KMS-11 (cell line): ENCODE results near the gene GPBP1.
"Not testable (repeated sequence)": the region's sequence is repeated elsewhere in the genome, so short reads cannot be mapped to it uniquely, and the experiment has no call there.

ENCODE experiments used
- H2AFZ ChIP-seq: fragments of 200-600 bp; sonication (generic); 2 replicates; pipeline ENCODE4 v1.6.1; 2016; ENCODE audit warnings: antibody characterized with exemption, mixed run types, low read depth
- H3K27ac ChIP-seq: fragments of 200-600 bp; sonication (generic); 2 replicates; pipeline ENCODE4 v1.6.1; 2016; ENCODE audit warnings: mild to moderate bottlenecking, mixed run types
- H3K27me3 ChIP-seq: fragments of 200-600 bp; sonication (generic); 2 replicates; pipeline ENCODE4 v1.6.1; 2017; ENCODE audit warnings: mild to moderate bottlenecking, low read depth, mixed run types, moderate library complexity; ENCODE audit not compliant: insufficient read depth
- H3K36me3 ChIP-seq: fragments of 200-600 bp; sonication (generic); 2 replicates; pipeline ENCODE4 v1.6.1; 2017; ENCODE audit warnings: mild to moderate bottlenecking, mixed run types; ENCODE audit not compliant: insufficient read depth
- H3K4me1 ChIP-seq: fragments of 200-600 bp; sonication (generic); 2 replicates; pipeline ENCODE4 v1.6.1; 2016; ENCODE audit warnings: mild to moderate bottlenecking, low read depth, mixed run types; ENCODE audit not compliant: poor library complexity, severe bottlenecking
- H3K4me2 ChIP-seq: fragments of 200-600 bp; sonication (generic); 2 replicates; pipeline ENCODE4 v1.7.0; 2016; ENCODE audit warnings: mild to moderate bottlenecking, mixed run types
- H3K4me3 ChIP-seq: fragments of 200-600 bp; sonication (generic); IDR thresholded peaks from 2 replicates; pipeline ENCODE4 v1.6.1; 2017; ENCODE audit warnings: low read depth, low read length, mixed read lengths; ENCODE audit not compliant: insufficient read depth
- H3K79me2 ChIP-seq: fragments of 200-600 bp; sonication (generic); 2 replicates; pipeline ENCODE4 v1.6.1; 2016; ENCODE audit warnings: low read depth, mixed run types; ENCODE audit not compliant: insufficient read depth
- H3K9ac ChIP-seq: fragments of 200-600 bp; sonication (generic); 2 replicates; pipeline ENCODE4 v1.6.1; 2016; ENCODE audit warnings: mild to moderate bottlenecking, mixed run types
- H4K20me1 ChIP-seq: fragments of 200-600 bp; sonication (generic); 2 replicates; pipeline ENCODE4 v1.6.1; 2016; ENCODE audit warnings: mild to moderate bottlenecking, mixed run types; ENCODE audit not compliant: insufficient read depth
- CTCF ChIP-seq: fragments of 200-600 bp; sonication (generic); conservative IDR thresholded peaks from 2 replicates; pipeline ENCODE4 v1.6.1; 2017; ENCODE audit warnings: low read depth, mild to moderate bottlenecking, antibody characterized with exemption, low read length, moderate library complexity, mixed read lengths

Gene GPBP1

GRCh38 chr5:57304931-57305330 is 131.1 kb downstream of the GPBP1 start:
- Histone ChIP-seq H3K36me3 (no peaks in the 10 kb centered on the region), H3K79me2 (no peaks in the 10 kb centered on the region), H2AFZ (no peak overlapping the region), H3K27me3 (no peaks in the 10 kb centered on the region), H3K9ac (no peak overlapping the region), H3K4me2 (no peak overlapping the region), H3K4me1 (peaks cover 31% of the 10 kb centered on the region), H4K20me1 (no peaks in the 10 kb centered on the region), H3K27ac (no peak overlapping the region), H3K4me3 (no peak overlapping the region)
- no peak for TF ChIP-seq CTCF

GRCh38 chr5:57306359-57306758 is 132.5 kb downstream of the GPBP1 start:
- no peaks in the 10 kb centered on the region for H4K20me1 ChIP-seq
- no peak overlapping the region for H3K4me2 ChIP-seq
- no peak overlapping the region for H2AFZ ChIP-seq
- no peaks in the 10 kb centered on the region for H3K27me3 ChIP-seq
- TF ChIP-seq CTCF = no peak
- H3K4me1 ChIP-seq = peaks cover 28% of the 10 kb centered on the region
- no peaks in the 10 kb centered on the region for H3K79me2 ChIP-seq
- H3K9ac ChIP-seq = no peak overlapping the region
- H3K4me3 ChIP-seq = no peak overlapping the region
- H3K27ac ChIP-seq = no peak overlapping the region
- no peaks in the 10 kb centered on the region for H3K36me3 ChIP-seq

GRCh38 chr5:57307516-57307915 is 133.7 kb downstream of the GPBP1 start:
- no peak overlapping the region for H3K4me2 ChIP-seq
- H3K9ac ChIP-seq = no peak overlapping the region
- H3K36me3 ChIP-seq = no peaks in the 10 kb centered on the region
- peaks cover 17% of the 10 kb centered on the region for H3K4me1 ChIP-seq
- no peaks in the 10 kb centered on the region for H3K27me3 ChIP-seq
- H3K27ac ChIP-seq = no peak overlapping the region
- H4K20me1 ChIP-seq = no peaks in the 10 kb centered on the region
- no peaks in the 10 kb centered on the region for H3K79me2 ChIP-seq
- no peak overlapping the region for H3K4me3 ChIP-seq
- no peak overlapping the region for H2AFZ ChIP-seq
- TF ChIP-seq CTCF = no peak

GRCh38 chr5:57309022-57309421 is 135.2 kb downstream of the GPBP1 start:
- H3K27me3 ChIP-seq, H4K20me1 ChIP-seq, H3K4me2 ChIP-seq, H2AFZ ChIP-seq, H3K9ac ChIP-seq, H3K36me3 ChIP-seq, H3K27ac ChIP-seq, H3K79me2 ChIP-seq, H3K4me3 ChIP-seq, H3K4me1 ChIP-seq: not testable (repeated sequence)

- H3K4me1 ChIP-seq = peaks cover 3% of the 10 kb centered on the region
- no peak overlapping the region for H3K27ac ChIP-seq
- no peak overlapping the region for H2AFZ ChIP-seq
- H3K79me2 ChIP-seq = no peaks in the 10 kb centered on the region
- no peak overlapping the region for H3K9ac ChIP-seq
- no peaks in the 10 kb centered on the region for H4K20me1 ChIP-seq
- no peaks in the 10 kb centered on the region for H3K27me3 ChIP-seq
- no peak for TF ChIP-seq CTCF
- H3K4me3 ChIP-seq = no peak overlapping the region
- H3K36me3 ChIP-seq = no peaks in the 10 kb centered on the region
- H3K4me2 ChIP-seq = no peak overlapping the region
These were observed 137.4 kb downstream of the GPBP1 start for GRCh38 chr5:57311251-57311650.
